ENCODE data around the gene KIF26A. TPM values are rescaled to one million over a fixed set of nuclear protein-coding genes. Genes with fewer than 3 reads are reported as not detected.

The KIF26A gene
- total RNA-seq, 2 donors from 2014 or later: 2.0 to 3.9 TPM

DNA sequence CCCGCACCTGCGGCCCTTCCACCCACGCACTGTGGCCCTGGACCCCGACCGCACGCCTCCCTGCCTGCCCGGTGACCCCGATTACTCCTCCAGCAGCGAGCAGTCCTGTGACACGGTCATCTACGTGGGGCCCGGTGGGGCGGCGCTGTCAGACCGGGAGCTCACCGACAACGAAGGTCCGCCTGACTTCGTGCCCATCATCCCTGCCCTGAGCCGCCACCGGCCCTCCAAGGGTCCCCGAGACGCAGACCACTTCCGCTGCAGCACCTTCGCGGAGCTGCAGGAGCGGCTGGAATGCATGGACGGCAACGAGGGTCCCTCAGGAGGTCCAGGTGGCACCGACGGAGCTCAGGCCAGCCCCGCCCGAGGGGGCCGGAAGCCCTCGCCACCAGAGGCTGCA is 36.7 kb downstream of the KIF26A start:
- DNase-seq (ENCODE audit: low spot score) (no peak), ATAC-seq (ENCODE audit: insufficient number of reproducible peaks, low FRiP score, low read depth) (no peak)
- H3K9me3 ChIP-seq: no peaks in the 10 kb centered on the region
- TF ChIP-seq, protein P1, sequence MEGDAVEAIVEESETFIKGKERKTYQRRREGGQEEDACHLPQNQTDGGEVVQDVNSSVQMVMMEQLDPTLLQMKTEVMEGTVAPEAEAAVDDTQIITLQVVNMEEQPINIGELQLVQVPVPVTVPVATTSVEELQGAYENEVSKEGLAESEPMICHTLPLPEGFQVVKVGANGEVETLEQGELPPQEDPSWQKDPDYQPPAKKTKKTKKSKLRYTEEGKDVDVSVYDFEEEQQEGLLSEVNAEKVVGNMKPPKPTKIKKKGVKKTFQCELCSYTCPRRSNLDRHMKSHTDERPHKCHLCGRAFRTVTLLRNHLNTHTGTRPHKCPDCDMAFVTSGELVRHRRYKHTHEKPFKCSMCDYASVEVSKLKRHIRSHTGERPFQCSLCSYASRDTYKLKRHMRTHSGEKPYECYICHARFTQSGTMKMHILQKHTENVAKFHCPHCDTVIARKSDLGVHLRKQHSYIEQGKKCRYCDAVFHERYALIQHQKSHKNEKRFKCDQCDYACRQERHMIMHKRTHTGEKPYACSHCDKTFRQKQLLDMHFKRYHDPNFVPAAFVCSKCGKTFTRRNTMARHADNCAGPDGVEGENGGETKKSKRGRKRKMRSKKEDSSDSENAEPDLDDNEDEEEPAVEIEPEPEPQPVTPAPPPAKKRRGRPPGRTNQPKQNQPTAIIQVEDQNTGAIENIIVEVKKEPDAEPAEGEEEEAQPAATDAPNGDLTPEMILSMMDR (IDR thresholded peaks at IDR 0.05): no peak
- H3K4me1 ChIP-seq (ENCODE audit: control insufficient read depth in 1 of 2, low read depth in 2 of 2): no peaks in the 10 kb centered on the region
- no peaks in the 10 kb centered on the region for H3K27me3 ChIP-seq (replicated peaks; ENCODE audit: insufficient read depth)
- H3K27ac ChIP-seq: no peak overlapping the region
- no peak overlapping the region for H3K4me3 ChIP-seq
- no peaks in the 10 kb centered on the region for H3K36me3 ChIP-seq

DNA sequence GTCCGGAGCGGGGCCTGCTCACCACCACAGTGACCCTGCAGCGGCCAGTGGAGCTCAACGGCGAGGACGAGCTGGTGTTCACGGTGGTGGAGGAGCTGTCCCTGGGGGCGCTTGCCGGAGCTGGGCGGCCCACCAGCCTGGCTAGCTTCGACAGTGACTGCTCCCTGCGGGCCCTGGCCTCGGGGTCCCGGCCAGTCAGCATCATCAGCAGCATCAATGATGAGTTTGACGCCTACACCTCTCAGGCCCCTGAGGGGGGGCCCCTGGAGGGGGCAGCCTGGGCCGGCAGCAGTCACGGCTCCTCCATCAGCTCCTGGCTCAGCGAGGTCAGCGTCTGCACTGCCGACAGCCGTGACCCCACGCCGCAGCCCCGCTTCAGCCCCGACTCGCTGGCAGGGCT is 37.4 kb downstream of the KIF26A start:
- H3K4me3 ChIP-seq: no peak overlapping the region
- no peak for ATAC-seq (ENCODE audit: insufficient number of reproducible peaks, low FRiP score, low read depth)
- TF ChIP-seq, protein P1 (IDR thresholded peaks at IDR 0.05): no peak
- no peaks in the 10 kb centered on the region for H3K27me3 ChIP-seq (replicated peaks; ENCODE audit: insufficient read depth)
- no peaks in the 10 kb centered on the region for H3K36me3 ChIP-seq
- no peaks in the 10 kb centered on the region for H3K9me3 ChIP-seq
- DNase-seq (ENCODE audit: low spot score): no peak
- no peaks in the 10 kb centered on the region for H3K4me1 ChIP-seq (ENCODE audit: control insufficient read depth in 1 of 2, low read depth in 2 of 2)
- H3K27ac ChIP-seq: no peak overlapping the region

DNA sequence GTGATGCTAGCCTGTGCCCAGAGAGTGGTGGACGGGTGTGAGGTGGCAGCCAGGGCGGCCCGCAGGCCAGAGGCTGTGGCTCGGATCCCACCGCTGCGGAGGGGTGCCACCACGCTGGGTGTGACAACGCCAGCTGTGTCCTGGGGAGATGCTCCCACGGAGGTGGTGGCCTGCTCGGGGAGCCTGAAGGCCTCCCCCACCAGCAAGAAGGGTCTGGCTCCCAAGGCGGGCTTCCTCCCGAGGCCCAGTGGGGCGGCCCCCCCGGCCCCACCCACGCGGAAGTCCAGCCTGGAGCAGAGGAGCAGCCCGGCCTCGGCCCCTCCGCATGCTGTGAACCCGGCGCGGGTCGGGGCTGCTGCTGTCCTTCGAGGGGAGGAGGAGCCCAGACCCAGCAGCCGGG is 38.2 kb downstream of the KIF26A start:
- TF ChIP-seq, protein P1 (IDR thresholded peaks at IDR 0.05): no peak
- DNase-seq (ENCODE audit: low spot score) (no peak), ATAC-seq (ENCODE audit: insufficient number of reproducible peaks, low FRiP score, low read depth) (no peak)
- Histone ChIP-seq H3K4me1 (ENCODE audit: control insufficient read depth in 1 of 2, low read depth in 2 of 2) (no peaks in the 10 kb centered on the region), H3K9me3 (no peaks in the 10 kb centered on the region), H3K4me3 (no peak overlapping the region), H3K36me3 (no peaks in the 10 kb centered on the region), H3K27me3 (replicated peaks; ENCODE audit: insufficient read depth) (no peaks in the 10 kb centered on the region), H3K27ac (no peak overlapping the region)

DNA sequence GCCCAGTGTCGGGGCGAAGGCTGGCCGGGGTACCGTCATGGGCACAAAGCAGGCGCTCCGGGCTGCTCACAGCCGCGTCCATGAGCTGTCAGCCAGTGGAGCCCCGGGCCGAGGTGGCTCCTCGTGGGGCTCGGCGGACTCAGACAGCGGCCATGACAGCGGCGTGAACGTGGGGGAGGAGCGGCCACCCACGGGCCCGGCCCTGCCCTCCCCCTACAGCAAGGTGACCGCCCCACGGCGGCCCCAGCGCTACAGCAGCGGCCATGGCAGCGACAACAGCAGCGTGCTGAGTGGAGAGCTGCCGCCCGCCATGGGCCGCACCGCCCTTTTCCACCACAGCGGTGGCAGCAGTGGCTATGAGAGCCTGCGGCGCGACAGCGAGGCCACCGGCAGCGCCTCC is 39.0 kb downstream of the KIF26A start:
- no peak for DNase-seq (ENCODE audit: low spot score)
- Histone ChIP-seq H3K4me1 (ENCODE audit: control insufficient read depth in 1 of 2, low read depth in 2 of 2) (no peaks in the 10 kb centered on the region), H3K36me3 (no peaks in the 10 kb centered on the region), H3K4me3 (no peak overlapping the region), H3K9me3 (no peaks in the 10 kb centered on the region), H3K27me3 (replicated peaks; ENCODE audit: insufficient read depth) (no peaks in the 10 kb centered on the region), H3K27ac (no peak overlapping the region)
- TF ChIP-seq, protein P1 (IDR thresholded peaks at IDR 0.05): no peak
- ATAC-seq (ENCODE audit: insufficient number of reproducible peaks, low FRiP score, low read depth): no peak

DNA sequence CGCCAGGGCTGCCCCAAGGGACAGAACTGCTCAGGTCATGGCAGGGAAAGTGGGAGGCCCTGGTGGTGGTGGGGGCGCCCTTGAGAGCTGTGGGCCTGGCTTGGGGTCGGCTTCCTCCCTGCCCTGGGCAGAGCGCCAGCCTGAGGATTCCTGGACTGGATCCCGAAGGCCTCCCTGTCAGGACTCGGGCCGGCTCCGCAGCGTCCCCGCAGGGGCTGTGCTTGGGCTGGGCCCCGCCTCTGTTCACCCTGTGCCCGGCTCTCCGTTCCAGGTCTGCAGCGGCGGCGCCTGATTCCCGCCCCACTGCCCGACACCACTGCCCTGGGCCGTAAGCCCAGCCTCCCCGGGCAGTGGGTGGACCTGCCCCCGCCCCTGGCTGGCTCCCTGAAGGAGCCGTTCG is 39.9 kb downstream of the KIF26A start:
- Histone ChIP-seq H3K27me3 (replicated peaks; ENCODE audit: insufficient read depth) (no peaks in the 10 kb centered on the region), H3K4me1 (ENCODE audit: control insufficient read depth in 1 of 2, low read depth in 2 of 2) (no peaks in the 10 kb centered on the region), H3K4me3 (no peak overlapping the region), H3K27ac (no peak overlapping the region), H3K9me3 (no peaks in the 10 kb centered on the region), H3K36me3 (no peaks in the 10 kb centered on the region)
- TF ChIP-seq, protein P1 (IDR thresholded peaks at IDR 0.05): no peak
- no peak for DNase-seq (ENCODE audit: low spot score)
- ATAC-seq (ENCODE audit: insufficient number of reproducible peaks, low FRiP score, low read depth): no peak

All from thoracic aorta (tissue), 2 donors.